SK-N-SH (cell line): ENCODE measurements around the gene PHLPP2. TPM values are rescaled to one million over a fixed set of nuclear protein-coding genes. Genes with fewer than 3 reads are reported as not detected.
"Not testable (repeated sequence)": the region's sequence is repeated elsewhere in the genome, so short reads cannot be mapped to it uniquely, and the experiment has no call there.

ENCODE experiments used
- CTCF ChIA-PET: fragments of 300-600, 350-600 bp; formaldehyde crosslinking; extraction: SDS; loops from one replicate; lab custom pipeline; 2021; lab: Yijun Ruan, JAX
- POLR2A ChIA-PET: fragments of 350-600 bp; sonication (Branson Sonifier 250); formaldehyde crosslinking; extraction: SDS; loops from one replicate; lab custom pipeline; 2020; ENCODE audit warnings: antibody characterized with exemption, inconsistent platforms; lab: Yijun Ruan, JAX
- DNase-seq: peaks from one replicate; pipeline ENCODE4 v3.0.0; 2012
- H2AFZ ChIP-seq: fragments of 200-600 bp; sonication (generic); 2 replicates; pipeline ENCODE4 v1.8.1; 2016; ENCODE audit warnings: antibody characterized with exemption, mild to moderate bottlenecking, low read depth
- H3F3A ChIP-seq: fragments of 200-600 bp; sonication (generic); replicated peaks from 2 replicates; pipeline ENCODE3; 2016; ENCODE audit warnings: antibody characterized with exemption, mild to moderate bottlenecking; ENCODE audit not compliant: insufficient read depth
- H3K27ac ChIP-seq, 2 experiments: fragments of 200-500 bp in 1 of 2; fragments of 200-600 bp in 1 of 2; sonication (Bioruptor generic) in 1 of 2; sonication (generic), shearing (Covaris generic) in 1 of 2; 2 replicates each; pipeline versions ENCODE4 v1.5.1 to v1.6.1; 2014 to 2016; ENCODE audit warnings: low read depth in 2 of 2, inconsistent platforms in 1 of 2, low read length in 1 of 2, mild to moderate bottlenecking in 1 of 2, mixed read lengths in 1 of 2
- H3K27me3 ChIP-seq: fragments of 200-600 bp; sonication (generic), shearing (Covaris generic); 2 replicates; pipeline ENCODE4 v1.6.1; 2016; ENCODE audit warnings: mixed run types; ENCODE audit not compliant: insufficient read depth
- H3K36me3 ChIP-seq, 2 experiments: fragments of 200-500 bp in 1 of 2; fragments of 200-600 bp in 1 of 2; sonication (Bioruptor generic) in 1 of 2; sonication (generic) in 1 of 2; replicated peaks in 1 of 2; 2 replicates each; pipeline versions ENCODE3 to v1.5.1; 2014 to 2016; ENCODE audit warnings: low read length in 1 of 2, mild to moderate bottlenecking in 1 of 2; ENCODE audit not compliant: insufficient read depth in 2 of 2, control insufficient read depth in 1 of 2
- H3K4me1 ChIP-seq, 2 experiments: fragments of 200-500 bp in 1 of 2; fragments of 200-600 bp in 1 of 2; sonication (Bioruptor generic) in 1 of 2; sonication (generic), shearing (Covaris generic) in 1 of 2; 2 replicates each; pipeline versions ENCODE4 v1.5.1 to v1.6.1; 2014 to 2016; ENCODE audit warnings: low read depth in 1 of 2, low read length in 1 of 2, mixed run types in 1 of 2; ENCODE audit not compliant: insufficient read depth in 2 of 2, control insufficient read depth in 1 of 2
- H3K4me2 ChIP-seq: fragments of 200-600 bp; sonication (generic), shearing (Covaris generic); 2 replicates; pipeline ENCODE4 v1.6.1; 2017; ENCODE audit warnings: mixed run types
- H3K4me3 ChIP-seq, 2 experiments: fragments of 200-500 bp in 1 of 2; fragments of 200-600 bp in 1 of 2; sonication (Bioruptor generic) in 1 of 2; sonication (generic), shearing (Covaris generic) in 1 of 2; 2 replicates each; pipeline versions ENCODE4 v1.5.1 to v1.8.1; 2014 to 2016; ENCODE audit warnings: low read depth in 2 of 2, inconsistent platforms in 1 of 2, low read length in 1 of 2, mild to moderate bottlenecking in 1 of 2, mixed read lengths in 1 of 2, moderate library complexity in 1 of 2
- H3K79me2 ChIP-seq: fragments of 200-600 bp; sonication (generic); 2 replicates; pipeline ENCODE4 v1.8.1; 2017; ENCODE audit warnings: mild to moderate bottlenecking; ENCODE audit not compliant: insufficient read depth
- H3K9ac ChIP-seq: fragments of 200-600 bp; sonication (generic); 2 replicates; pipeline ENCODE4 v1.6.1; 2017; ENCODE audit warnings: mixed run types
- H3K9me2 ChIP-seq: fragments of 200-600 bp; sonication (generic); 2 replicates; pipeline ENCODE4 v1.6.1; 2017; ENCODE audit warnings: mixed run types
- H3K9me3 ChIP-seq: fragments of 200-600 bp; sonication (generic); 2 replicates; pipeline ENCODE4 v1.6.1; 2017; ENCODE audit warnings: mixed run types, mild to moderate bottlenecking, moderate library complexity
- H4K20me1 ChIP-seq: fragments of 200-600 bp; sonication (generic); 2 replicates; pipeline ENCODE4 v1.6.1; 2017; ENCODE audit warnings: mild to moderate bottlenecking, mixed run types; ENCODE audit not compliant: insufficient read depth
- CHD2 ChIP-seq: fragments of 150-350 bp; IDR thresholded peaks from 2 replicates; pipeline ENCODE4 v1.6.1; 2018; ENCODE audit warnings: low read length; ENCODE audit not compliant: partially characterized antibody
- EP300 ChIP-seq, 2 experiments: IDR thresholded peaks; 2 replicates each; pipeline versions ENCODE4 v1.4.0 to v1.6.1; 2012; ENCODE audit warnings: borderline replicate concordance in 1 of 2, low read depth in 1 of 2, low read length in 1 of 2
- FOSL2 ChIP-seq: IDR thresholded peaks from 2 replicates; pipeline ENCODE4 v1.4.0; 2012; ENCODE audit warnings: low read depth, mild to moderate bottlenecking, moderate library complexity, borderline replicate concordance
- FOXM1 ChIP-seq: IDR thresholded peaks from 2 replicates; pipeline ENCODE4 v1.4.0; 2012; ENCODE audit warnings: low read depth, mild to moderate bottlenecking
- GATA2 ChIP-seq: sonication (generic); formaldehyde crosslinking; IDR thresholded peaks from 2 replicates; pipeline ENCODE4 v1.5.0; 2020; ENCODE audit warnings: mild to moderate bottlenecking, missing genetic modification reagents
- IRF3 ChIP-seq: fragments of 150-350 bp; IDR thresholded peaks from 2 replicates; pipeline ENCODE4 v1.6.1; 2016; ENCODE audit warnings: mild to moderate bottlenecking, low read depth, low read length
- JUND ChIP-seq: IDR thresholded peaks from 2 replicates; pipeline ENCODE4 v1.4.0; 2012
- NFIC ChIP-seq: IDR thresholded peaks from 2 replicates; pipeline ENCODE4 v1.4.0; 2012; ENCODE audit warnings: borderline replicate concordance
- PBX3 ChIP-seq: IDR thresholded peaks from 2 replicates; pipeline ENCODE4; 2012
- RCOR1 ChIP-seq: fragments of 150-350 bp; IDR thresholded peaks from 2 replicates; pipeline ENCODE4 v1.6.1; 2017; ENCODE audit warnings: antibody characterized with exemption, low read length
- SIN3A ChIP-seq: IDR thresholded peaks from 2 replicates; pipeline ENCODE4 v1.6.1; 2012; ENCODE audit warnings: low read depth, mild to moderate bottlenecking, low read length, moderate library complexity, borderline replicate concordance
- TAF1 ChIP-seq: IDR thresholded peaks from 2 replicates; pipeline ENCODE4 v1.6.1; 2012; ENCODE audit warnings: low read depth, mild to moderate bottlenecking, low read length, moderate library complexity, borderline replicate concordance
- USF1 ChIP-seq: IDR thresholded peaks from 2 replicates; pipeline ENCODE4 v1.4.0; 2012; ENCODE audit warnings: low read depth, borderline replicate concordance
- WGBS: methylation state at CpG from one replicate; pipeline ENCODE4 v1.1.6; 2017; ENCODE audit warnings: low lambda C conversion rate; 5-methylcytosine and 5-hydroxymethylcytosine counted together
- polyA plus RNA-seq, 3 experiments: library from polyadenylated mRNA; depleted of rRNA; stranded (reverse); fragments of >200 nt; gene quantifications; 2 replicates each; pipeline ENCODE4 v1.2.3, GENCODE V29; 2012
- TF ChIP-seq, protein P1 (sequence below): IDR thresholded peaks from 2 replicates; pipeline ENCODE4 v1.4.0; 2012; ENCODE audit warnings: low read depth, borderline replicate concordance

PHLPP2 gene
- polyA plus RNA-seq, 1 of the 3 experiments (the other 2 are of a cell fraction) = 5.5 TPM

DNA sequence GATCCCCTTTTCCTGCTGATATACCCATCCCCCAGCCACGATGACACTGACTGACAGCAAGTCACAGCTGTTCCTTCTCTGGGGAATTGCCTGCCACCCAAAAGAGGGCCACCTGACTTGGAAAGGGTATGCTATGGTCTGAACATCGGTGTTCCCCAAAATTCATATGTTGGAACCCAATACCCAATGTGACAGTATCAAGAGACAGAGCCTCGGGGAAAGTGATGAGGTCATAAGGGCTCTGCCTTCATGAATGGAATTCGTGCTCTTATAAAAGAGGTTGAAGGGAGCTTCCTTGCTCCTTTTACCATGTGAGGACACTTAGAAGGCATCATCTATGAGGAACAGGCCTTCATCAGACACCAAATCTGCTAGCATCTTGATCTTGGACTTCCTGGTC is 106.1 kb downstream of the PHLPP2 start:
- H3K4me2 ChIP-seq = no peak overlapping the region
- H4K20me1 ChIP-seq = no peaks in the 10 kb centered on the region
- H3K9me3 ChIP-seq = no peaks in the 10 kb centered on the region
- peaks cover 19% of the 10 kb centered on the region; the same call in 1 of the 2 replicates for H3K27me3 ChIP-seq
- ChIA-PET POLR2A (no interaction called here), CTCF (interaction anchor here (2.8 kb wide), 1 partner anchor 8 kb away, joined by 15 read pairs; no protein-coding TSS in a partner anchor)
- 5% methylated on average over 4 of the region's 4 CpGs for WGBS
- H2AFZ ChIP-seq = no peak overlapping the region
- H3K36me3 ChIP-seq = no peaks in the 10 kb centered on the region
- H3F3A ChIP-seq = no peaks in the 10 kb centered on the region
- DNase-seq = no peak
- no peak overlapping the region for H3K4me3 ChIP-seq
- TF ChIP-seq EP300 (IDR thresholded peaks at IDR 0.05; ENCODE audit: borderline replicate concordance in 1 of 2, low read depth in 1 of 2, low read length in 1 of 2) (no peak), USF1 (no peak), TAF1 (no peak), NFIC (no peak), JUND (no peak), FOSL2 (no peak), FOXM1 (no peak), CHD2 (no peak), RCOR1 (no peak), SIN3A (no peak), IRF3 (no peak), GATA2 (CRISPR knock-in tag) (no peak), PBX3 (no peak)
- TF ChIP-seq, protein P1, sequence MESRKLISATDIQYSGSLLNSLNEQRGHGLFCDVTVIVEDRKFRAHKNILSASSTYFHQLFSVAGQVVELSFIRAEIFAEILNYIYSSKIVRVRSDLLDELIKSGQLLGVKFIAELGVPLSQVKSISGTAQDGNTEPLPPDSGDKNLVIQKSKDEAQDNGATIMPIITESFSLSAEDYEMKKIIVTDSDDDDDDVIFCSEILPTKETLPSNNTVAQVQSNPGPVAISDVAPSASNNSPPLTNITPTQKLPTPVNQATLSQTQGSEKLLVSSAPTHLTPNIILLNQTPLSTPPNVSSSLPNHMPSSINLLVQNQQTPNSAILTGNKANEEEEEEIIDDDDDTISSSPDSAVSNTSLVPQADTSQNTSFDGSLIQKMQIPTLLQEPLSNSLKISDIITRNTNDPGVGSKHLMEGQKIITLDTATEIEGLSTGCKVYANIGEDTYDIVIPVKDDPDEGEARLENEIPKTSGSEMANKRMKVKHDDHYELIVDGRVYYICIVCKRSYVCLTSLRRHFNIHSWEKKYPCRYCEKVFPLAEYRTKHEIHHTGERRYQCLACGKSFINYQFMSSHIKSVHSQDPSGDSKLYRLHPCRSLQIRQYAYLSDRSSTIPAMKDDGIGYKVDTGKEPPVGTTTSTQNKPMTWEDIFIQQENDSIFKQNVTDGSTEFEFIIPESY = no peak
- H3K9me2 ChIP-seq = no peaks in the 10 kb centered on the region
- no peaks in the 10 kb centered on the region for H3K4me1 ChIP-seq
- H3K9ac ChIP-seq = no peak overlapping the region
- no peak overlapping the region for H3K27ac ChIP-seq
- no peaks in the 10 kb centered on the region for H3K79me2 ChIP-seq

DNA sequence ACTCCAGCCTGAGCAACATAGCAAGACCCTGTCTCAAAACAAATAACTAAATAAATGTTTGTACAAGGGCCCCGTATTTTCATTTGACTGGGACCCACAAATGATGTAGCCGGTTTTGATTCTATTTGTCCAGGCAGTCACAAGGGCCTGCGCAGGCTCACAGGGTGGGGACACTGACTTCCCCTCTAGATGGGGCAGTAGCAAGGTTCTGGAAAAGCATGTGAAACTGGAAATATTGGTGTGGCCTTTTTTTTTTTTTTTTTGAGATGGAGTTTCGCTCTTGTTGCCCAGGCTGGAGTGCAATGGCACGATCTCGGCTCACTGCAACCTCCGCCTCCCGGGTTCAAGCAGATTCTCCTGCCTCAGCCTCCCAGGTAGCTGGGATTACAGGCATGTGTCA is 109.5 kb downstream of the PHLPP2 start:
- H3K9ac ChIP-seq, H3K79me2 ChIP-seq, H3K9me2 ChIP-seq, H3K4me3 ChIP-seq, H3K4me2 ChIP-seq, H4K20me1 ChIP-seq, H3K27ac ChIP-seq, H3K9me3 ChIP-seq, H3K36me3 ChIP-seq, DNase-seq, H3K4me1 ChIP-seq, POLR2A ChIA-PET, H2AFZ ChIP-seq, H3F3A ChIP-seq: not testable (repeated sequence)
- CTCF ChIA-PET = interaction anchor here (0.6 kb wide), 1 partner anchor 339 kb away, joined by 3 read pairs; no protein-coding TSS in a partner anchor
- H3K27me3 ChIP-seq = peaks cover 19% of the 10 kb centered on the region; the same call in 1 of the 2 replicates
- 69% methylated on average over 7 of the region's 8 CpGs for WGBS
